Hippocampal formation (tissue), 2 donors: Measurements from ENCODE around the gene SLC1A4.
"Not testable (repeated sequence)": the region's sequence is repeated elsewhere in the genome, so short reads cannot be mapped to it uniquely, and the experiment has no call there.

Experiments
- DNase-seq, 2 donors: peaks; one replicate each; lab custom pipeline; 2025; lab: John Stamatoyannopoulos, UW

SLC1A4 gene

GRCh38 chr2:64989126-64989981 lies at the start of gene SLC1A4:
Gene SLC1A4 (plus strand): TSS chr2:64989399. CDS start chr2:64989644, 245 bp downstream.
- DNase-seq: peak; percentile 87 to 91

GRCh38 chr2:64941143-64941542 lies 48.1 kb upstream of the SLC1A4 start:
- DNase-seq: no peak

- DNase-seq: no peak
These were observed 47.4 kb upstream of the SLC1A4 start for GRCh38 chr2:64941801-64942200.

- peak; percentile 18 to 44 for DNase-seq
These were observed 46.5 kb upstream of the SLC1A4 start for GRCh38 chr2:64942693-64943092.

GRCh38 chr2:64943387-64944150 lies 45.6 kb upstream of the SLC1A4 start:
- peak; percentile 55 to 61 for DNase-seq

GRCh38 chr2:64944484-64944883 lies 44.7 kb upstream of the SLC1A4 start:
- DNase-seq: no peak

- DNase-seq: peak in 1 of 2 donors; percentile 34
These were observed 43.0 kb upstream of the SLC1A4 start for GRCh38 chr2:64945973-64946768.

GRCh38 chr2:64946769-64947247 lies 42.4 kb upstream of the SLC1A4 start:
- DNase-seq: no peak

GRCh38 chr2:64947885-64948284 lies 41.3 kb upstream of the SLC1A4 start:
- DNase-seq: peak in 1 of 2 donors; percentile 12

- DNase-seq: no peak
These were observed 38.7 kb upstream of the SLC1A4 start for GRCh38 chr2:64950226-64951160.

- DNase-seq: no peak
These were observed 37.8 kb upstream of the SLC1A4 start for GRCh38 chr2:64951306-64951953.

GRCh38 chr2:64952096-64952495 lies 37.1 kb upstream of the SLC1A4 start:
- no peak for DNase-seq

GRCh38 chr2:64952511-64953482 lies 36.4 kb upstream of the SLC1A4 start:
- DNase-seq: no peak

- DNase-seq: no peak
These were observed 33.7 kb upstream of the SLC1A4 start for GRCh38 chr2:64955467-64955866.

GRCh38 chr2:64957109-64957903 lies 31.9 kb upstream of the SLC1A4 start:
- no peak for DNase-seq

- no peak for DNase-seq
These were observed 30.6 kb upstream of the SLC1A4 start for GRCh38 chr2:64958556-64958955.

- DNase-seq: no peak
These were observed 28.4 kb upstream of the SLC1A4 start for GRCh38 chr2:64960819-64961218.

GRCh38 chr2:64963138-64963537 lies 26.1 kb upstream of the SLC1A4 start:
- not testable (repeated sequence) for DNase-seq
